Keratinocyte (primary cell): Measurements from ENCODE around the gene CNGA2.

ENCODE experiments used
- EZH2 ChIP-seq: IDR thresholded peaks from one replicate; pipeline ENCODE4 v1.6.1; 2012; ENCODE audit warnings: inconsistent platforms, mild to moderate bottlenecking, low read length, moderate library complexity
- TF ChIP-seq, protein P1 (sequence below), 3 experiments: IDR thresholded peaks in 1 of 3; conservative IDR thresholded peaks in 1 of 3; optimal IDR thresholded peaks in 1 of 3; 2 replicates in 2 of 3; 3 replicates in 1 of 3; pipeline versions ENCODE3 to v1.5.1; 2011; ENCODE audit warnings: low read length in 3 of 3, mild to moderate bottlenecking in 3 of 3, moderate library complexity in 2 of 3, control low read depth in 1 of 3, inconsistent platforms in 1 of 3; ENCODE audit not compliant: insufficient read depth in 2 of 3; ENCODE audit errors: extremely low read depth in 1 of 3

DNA sequence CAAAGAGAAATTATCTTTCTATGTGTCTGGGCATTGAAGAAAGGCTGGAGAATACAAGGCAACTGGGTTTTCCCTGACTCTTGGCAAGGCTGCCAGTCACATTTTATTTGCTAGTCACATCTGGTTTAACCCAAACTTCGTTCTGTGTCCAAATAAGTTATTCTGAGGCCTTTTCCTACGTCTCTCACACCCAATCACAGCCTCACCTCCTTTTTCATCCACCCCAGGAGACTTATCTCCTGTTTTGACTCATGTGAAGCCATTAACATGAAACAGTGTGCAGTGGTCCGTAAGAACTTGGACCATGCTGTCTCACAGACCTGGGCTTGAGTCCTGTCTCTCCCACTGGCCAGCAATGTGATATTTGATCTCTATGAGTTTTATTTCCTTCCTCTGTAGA is 59.3 kb downstream of the CNGA2 start:
- TF ChIP-seq, protein P1, sequence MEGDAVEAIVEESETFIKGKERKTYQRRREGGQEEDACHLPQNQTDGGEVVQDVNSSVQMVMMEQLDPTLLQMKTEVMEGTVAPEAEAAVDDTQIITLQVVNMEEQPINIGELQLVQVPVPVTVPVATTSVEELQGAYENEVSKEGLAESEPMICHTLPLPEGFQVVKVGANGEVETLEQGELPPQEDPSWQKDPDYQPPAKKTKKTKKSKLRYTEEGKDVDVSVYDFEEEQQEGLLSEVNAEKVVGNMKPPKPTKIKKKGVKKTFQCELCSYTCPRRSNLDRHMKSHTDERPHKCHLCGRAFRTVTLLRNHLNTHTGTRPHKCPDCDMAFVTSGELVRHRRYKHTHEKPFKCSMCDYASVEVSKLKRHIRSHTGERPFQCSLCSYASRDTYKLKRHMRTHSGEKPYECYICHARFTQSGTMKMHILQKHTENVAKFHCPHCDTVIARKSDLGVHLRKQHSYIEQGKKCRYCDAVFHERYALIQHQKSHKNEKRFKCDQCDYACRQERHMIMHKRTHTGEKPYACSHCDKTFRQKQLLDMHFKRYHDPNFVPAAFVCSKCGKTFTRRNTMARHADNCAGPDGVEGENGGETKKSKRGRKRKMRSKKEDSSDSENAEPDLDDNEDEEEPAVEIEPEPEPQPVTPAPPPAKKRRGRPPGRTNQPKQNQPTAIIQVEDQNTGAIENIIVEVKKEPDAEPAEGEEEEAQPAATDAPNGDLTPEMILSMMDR (optimal IDR thresholded peaks at IDR 0.05 in 1 of 3, IDR thresholded peaks at IDR 0.05 in 1 of 3, conservative IDR thresholded peaks at IDR 0.05 in 1 of 3; ENCODE audit: extremely low read depth in 1 of 3, insufficient read depth in 2 of 3, low read length in 3 of 3): no peak
- no peak for TF ChIP-seq EZH2
